HG03066 (cell line): ENCODE results near the gene HDAC4.
A peak's percentile ranks its signal among the peaks of the same experiment; 100 is the strongest.

Experiments
- ATAC-seq: cut with Tn5 transposase; IDR thresholded peaks from one replicate; pipeline ENCODE4 v1.9.1; 2021; ENCODE audit warnings: low read depth; ENCODE audit not compliant: unreplicated experiment

Gene HDAC4

DNA sequence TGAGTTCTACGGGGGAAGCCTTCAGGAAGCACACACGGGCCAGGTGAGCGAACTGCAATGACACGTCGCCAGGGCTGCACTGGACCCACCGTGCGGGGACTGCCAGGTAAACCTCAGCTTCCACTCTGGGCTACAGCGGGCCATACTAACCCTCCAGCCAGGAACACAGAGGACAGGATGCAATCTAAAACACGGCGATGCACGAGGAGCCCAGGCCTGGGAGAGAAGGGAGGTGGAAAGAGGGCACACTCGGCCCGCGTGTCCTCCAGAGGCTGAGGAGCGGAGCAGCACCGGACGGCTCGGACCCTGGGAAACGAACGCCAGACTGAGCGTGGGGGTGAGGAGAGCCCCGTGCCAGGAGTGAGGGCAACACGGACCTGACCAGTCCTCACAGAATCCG is 69.3 kb downstream of the HDAC4 start:
- ATAC-seq, result no peak

DNA sequence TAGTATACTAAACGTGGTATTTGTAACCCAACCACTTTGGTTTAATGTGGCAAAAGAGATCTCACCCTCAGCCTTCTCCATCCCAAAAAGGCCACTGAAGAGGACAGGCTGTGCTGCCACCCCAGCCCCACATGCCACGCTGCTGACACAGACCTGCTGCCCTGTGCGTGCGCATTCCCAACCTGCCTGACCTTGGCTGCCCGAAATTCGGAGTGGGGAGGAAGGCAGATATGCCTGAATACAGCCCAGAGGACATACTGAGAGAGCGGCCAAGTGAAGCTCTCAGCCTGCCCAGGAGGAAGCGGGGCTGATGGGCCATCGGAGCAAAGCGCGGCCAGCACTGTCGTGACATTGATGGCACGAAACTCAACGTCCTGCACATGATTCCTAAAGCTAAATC is 70.0 kb downstream of the HDAC4 start:
- ATAC-seq, result no peak

DNA sequence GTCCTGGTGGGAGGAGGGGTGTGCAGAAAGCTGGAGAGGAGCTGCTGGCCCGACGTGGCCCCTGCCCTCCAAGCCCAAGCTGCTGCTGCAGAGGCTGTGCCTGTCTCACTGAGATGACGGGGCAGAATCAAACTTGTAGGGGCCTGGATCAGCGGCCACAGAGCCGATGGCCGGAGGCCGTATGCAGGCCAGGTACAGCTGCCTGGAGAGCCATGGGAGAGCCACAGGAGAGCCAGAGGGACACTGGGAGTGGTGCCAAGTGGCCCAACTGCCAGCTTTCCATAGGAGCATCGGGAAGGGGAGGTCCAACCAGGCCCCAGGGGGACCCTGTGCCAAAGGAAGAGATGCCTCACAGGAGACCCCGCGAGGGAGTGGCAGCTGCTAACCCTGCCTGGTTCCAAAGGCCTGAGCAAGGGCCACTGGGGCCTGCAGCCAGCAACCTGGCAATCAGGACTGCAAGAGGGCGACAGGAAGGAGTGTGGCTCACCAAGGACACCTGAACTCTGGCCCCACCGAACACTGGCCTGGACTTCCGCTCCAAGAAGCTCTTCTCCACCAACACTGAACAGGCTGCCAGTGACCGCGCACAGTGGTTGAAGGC is 70.7 kb downstream of the HDAC4 start:
- ATAC-seq, result no peak

DNA sequence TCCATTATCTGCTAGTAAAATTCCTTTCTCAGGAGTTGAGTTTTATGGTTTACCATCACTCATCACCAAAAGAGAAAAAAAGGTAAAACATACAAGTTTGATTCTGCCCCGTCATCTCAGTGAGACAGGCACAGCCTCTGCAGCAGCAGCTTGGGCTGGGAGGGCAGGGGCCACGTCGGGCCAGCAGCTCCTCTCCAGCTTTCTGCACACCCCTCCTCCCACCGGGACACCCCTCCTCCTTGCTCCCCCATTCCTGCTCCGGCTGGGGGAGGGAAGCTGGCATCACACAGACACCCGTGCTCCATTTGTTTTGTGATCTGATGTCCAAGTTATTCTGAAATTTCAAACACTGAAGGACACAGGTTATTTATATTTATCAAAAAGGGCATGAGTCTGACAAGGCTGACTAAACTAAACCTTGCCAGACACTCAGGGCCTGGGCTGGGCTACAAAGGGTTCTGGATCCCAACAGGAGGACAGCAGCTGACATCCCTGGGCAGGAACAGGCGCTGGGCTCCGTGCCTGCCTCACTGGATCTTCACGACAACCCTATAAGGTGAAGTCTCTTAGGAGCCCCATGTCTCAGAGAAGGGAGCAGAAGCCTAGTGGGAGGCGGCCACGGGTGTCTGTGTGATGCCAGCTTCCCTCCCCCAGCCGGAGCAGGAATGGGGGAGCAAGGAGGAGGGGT is 71.4 kb downstream of the HDAC4 start:
- no peak for ATAC-seq

DNA sequence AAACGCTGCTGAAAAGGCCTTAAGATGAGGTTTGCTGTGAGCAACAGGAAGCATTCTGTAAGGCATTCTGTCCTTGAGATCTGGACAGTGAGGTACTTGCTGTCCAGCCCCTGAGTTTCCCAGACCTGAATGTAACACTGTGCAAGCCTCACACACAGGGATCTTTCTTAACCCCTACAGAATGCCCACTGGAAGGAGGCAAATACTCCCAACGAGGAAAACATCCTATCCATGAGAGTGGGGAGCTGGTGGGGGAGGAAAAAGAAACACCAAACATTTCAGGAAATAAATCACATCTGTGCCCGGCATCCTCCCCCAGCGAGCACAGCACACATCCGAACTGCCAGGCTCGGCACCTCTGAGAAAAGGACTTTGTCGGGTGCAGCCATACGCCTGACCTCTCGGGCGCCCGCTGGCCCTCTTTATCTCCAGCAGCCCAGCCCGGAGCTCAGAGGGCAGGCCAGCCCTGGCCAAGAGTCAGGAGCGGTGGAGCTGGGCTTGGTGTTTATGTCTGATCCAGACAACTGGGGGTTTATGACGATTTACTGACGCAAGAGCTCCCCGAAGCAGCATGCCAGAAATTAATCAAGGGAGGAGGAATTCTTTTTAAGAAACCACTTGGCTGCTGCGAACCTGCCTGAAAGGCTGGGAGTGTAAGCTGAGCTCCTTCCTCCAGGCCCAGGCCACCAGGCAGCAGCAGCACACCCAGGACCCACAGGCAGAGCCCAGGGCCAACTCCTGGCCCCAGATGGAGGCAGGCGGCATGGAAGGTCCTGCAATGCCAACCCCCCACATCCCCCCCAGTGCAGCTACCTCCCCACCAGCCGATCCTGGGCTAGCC is 72.2 kb downstream of the HDAC4 start:
- no peak for ATAC-seq

DNA sequence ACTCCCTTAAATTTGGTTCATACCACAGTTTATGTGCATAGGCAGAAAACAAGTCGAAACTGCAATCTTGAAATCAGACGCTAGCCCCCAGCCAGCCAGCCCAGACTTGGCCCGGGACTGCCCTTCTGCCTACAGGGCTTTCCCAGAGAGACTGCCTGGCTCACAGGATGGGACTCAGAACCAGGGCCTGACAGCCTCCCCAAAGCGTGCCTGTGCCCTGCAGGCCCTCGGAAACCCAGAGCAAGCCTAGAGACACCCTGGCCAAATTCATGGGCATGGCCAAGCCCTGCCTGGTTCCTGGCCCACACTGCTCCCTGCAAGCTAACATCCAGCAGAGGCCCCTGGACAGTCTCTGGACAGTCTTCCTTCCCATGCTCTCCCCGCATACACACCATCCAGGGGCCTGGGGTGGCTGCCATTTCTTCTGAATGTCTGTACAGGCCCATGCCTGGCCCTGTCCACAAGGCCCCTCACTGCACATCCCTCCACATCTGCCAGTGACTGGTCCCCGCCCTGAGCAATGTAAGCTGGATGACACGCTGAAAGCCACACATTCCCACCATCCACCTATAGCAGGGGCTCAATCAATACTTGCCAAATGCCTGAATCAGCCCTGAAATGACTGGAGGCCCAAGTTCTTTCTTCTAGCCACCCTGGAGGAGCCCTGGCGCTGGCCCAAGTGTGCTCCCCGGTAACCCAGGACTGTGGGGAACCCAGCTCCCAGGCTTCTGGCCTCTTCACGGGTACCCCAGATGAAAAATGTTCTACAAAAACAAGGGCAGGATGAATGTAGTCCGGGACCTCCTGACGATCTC is 73.1 kb downstream of the HDAC4 start:
- peak; percentile 34 for ATAC-seq

DNA sequence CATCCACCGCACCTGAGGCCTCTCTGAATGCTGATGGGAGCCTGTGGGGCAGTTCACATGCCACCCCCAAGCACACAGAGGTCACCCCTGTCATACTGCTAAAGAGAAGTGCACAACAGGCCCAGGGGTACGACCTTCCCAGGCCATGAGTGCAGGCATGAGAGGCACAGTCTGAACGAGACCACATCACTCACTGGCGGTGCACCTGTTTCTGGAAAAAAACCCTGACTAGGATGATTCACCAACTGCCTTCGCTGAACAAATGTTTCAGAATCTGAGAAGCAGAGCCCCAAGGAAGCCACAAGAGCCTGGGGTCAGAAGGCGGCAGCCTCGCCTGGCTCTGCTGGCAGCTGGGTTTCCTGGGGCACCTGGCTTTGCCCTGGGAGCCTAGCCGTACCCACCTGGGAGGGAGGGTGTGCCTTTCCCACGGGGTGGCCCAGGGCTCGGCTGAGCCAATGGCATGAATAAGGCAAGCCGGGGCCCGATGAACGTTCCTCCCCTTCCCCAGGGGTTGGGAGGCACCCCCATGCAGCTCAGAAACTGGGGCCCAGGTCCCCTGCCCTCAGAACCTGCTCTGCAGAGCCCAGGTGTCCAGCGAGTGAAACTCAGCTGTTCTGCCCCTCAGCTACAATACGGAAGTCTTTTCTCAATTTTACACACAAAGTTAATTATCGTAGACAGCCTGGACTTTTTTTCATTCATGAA is 73.8 kb downstream of the HDAC4 start:
- ATAC-seq, result peak; percentile 57

DNA sequence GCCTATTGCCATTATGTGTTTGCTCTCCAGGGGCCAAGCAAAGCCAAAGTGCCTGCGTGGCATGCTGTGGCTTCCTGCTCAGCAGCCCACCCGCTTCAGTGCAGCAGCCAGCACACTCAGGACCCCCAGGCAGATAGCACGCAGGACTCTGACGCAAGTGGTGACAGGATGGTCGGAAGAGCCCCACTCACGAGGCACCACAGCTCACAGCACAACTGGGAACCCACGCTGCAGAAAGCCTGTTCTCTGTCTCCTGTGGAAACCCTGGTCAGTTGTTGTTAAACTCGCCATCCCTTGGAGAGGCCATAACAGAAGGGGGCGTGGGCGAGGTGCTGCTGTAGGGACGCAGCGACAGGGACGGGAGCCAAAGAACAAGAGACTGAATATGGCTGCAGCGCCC is 76.4 kb downstream of the HDAC4 start:
- ATAC-seq, result no peak

DNA sequence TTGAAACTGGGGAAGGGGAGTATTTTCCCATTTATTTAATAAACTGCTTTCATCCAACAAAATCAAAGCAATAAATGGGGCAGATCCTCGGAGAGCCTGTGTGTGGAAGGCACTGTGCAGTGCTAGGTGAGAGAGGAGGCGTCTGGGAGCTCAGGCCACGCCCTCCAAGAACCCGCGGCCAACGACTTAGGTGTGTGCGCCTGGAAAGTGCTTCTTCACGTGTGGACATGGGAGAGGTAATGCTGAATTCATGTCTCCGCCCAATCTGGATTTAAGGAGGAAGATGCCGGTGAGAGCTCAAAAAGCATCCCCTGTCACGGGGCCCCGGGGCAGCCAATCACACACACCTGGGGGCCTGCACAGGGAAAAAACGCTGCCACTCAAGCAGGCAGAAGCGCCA is 77.4 kb downstream of the HDAC4 start:
- ATAC-seq, result no peak

DNA sequence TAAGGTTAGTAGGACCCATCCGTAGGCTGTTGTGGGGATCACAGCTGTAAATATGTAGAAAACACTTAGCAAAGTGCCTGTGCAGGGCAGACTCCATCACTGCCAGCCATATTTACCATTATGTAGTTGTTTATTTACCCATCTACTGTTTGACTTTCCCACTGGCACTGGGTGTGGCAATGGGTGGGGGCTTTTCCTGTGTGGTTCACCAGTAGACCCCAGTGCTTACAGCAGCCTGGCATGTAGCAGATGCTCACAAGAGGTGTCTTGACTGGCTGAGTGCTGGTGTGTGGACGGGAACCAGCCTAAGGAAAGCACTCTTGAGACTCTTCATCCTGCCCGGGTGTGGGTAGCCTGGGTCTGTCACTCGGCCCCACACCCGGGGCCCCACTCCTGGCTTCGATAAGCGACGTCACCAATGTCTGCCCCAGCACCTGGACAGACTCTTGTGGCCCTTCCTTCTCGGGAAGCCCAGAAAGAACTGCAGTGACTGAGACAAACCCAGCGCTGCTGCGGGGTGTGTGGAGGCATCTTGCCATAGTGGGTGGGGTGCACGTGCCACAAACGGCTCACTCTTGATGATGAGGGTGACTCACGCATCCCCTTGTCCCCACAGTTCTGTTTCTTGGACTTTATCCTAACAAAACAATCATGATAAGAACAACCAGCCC is 78.3 kb downstream of the HDAC4 start:
- no peak for ATAC-seq

DNA sequence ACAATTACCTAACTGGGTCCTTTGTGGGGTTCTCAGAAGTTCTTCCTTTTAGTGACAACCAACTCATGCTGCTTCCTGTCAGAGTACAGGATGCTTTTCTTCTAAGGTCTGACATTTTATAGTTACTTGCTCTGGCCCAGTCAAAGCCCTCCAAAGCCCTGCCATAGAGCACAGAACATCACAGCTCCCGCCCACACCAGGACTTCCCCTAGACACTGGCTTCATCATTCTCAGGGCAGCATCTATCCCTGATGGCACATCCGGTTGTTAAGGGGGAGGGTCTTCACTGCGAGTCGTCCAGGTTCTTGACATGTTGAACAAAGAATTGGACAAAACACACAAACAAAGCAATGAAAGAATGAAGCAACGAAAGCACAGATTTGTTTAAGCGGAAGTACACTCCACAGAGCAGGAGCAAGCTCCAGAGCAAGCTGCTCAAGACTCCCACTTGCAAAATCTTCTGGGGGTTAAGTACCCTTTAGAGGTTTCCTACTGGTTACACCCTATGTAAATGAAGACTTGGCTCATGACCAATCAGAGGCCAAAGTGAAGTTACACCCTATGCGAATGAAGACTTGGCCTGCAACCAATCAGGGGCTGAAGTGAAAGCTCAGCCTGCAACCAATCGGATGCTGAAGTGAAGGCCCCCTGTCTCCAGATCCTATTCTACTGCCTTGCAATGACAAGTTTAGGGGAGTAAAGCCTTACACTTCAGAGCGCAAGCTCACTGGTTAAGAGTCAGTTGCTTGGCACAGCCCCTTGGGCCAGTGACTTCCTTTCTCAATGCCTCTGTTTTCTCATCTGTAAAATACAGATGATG is 79.0 kb downstream of the HDAC4 start:
- no peak for ATAC-seq

DNA sequence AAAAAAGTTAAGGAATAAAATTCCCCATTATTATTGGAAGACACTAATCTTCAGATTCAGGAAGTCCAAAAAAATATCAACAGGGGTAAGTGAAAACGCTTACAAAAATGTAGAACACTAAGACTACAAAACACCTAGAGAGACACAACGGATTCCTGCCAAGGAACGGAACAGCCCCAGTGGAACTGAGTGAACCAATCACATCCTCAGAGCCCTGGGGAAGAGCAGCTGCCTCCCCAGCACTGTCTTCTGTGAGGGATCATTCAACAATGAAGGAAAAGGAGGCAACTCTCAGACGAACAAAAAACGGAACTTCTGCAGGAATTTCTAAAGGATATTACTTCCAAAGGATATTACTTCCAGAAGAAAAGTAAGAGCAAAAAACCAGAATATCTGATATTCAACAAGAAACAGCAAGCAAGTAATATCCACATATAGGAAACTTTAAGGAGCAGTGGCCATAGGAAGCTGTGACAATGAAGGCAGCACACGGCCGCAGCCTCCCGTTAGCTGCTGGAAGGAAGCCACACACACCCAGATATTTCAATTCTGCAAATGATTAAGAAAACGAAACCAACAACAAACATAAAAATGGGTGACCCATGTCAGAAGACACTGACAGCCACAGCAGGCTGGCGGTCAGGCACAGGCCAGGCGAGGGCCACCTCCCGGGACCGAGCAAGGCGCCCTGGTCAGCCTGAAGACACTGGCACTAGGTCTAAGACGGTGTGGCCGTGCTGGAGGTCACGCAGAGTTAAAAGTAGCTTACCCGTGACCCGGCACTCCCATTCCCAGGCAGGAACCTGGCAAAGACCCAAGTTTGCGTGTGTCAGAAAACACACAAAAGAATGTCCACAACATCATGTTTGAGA is 81.8 kb downstream of the HDAC4 start:
- ATAC-seq, result no peak

DNA sequence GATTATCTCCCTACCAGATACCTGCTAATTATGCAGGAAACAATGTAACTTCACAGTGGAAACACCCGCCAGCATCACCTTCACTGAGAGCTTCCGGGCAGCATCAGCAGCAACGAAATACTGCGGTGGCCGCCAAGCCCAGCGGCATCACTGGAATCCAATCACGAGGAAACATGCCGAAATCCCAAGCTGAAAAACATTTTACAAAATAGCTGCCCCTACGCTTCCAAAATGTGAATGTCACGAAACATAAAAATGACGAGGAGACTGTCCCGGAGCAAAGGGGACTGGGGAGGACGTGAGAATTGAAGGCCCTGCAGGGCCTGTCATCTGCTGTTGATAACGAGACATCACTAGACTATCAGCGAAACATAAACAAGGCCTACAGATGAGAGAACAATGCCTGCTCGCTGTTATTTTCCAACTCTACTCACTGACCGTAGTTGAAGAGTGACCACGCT is 82.6 kb downstream of the HDAC4 start:
- ATAC-seq, result no peak

DNA sequence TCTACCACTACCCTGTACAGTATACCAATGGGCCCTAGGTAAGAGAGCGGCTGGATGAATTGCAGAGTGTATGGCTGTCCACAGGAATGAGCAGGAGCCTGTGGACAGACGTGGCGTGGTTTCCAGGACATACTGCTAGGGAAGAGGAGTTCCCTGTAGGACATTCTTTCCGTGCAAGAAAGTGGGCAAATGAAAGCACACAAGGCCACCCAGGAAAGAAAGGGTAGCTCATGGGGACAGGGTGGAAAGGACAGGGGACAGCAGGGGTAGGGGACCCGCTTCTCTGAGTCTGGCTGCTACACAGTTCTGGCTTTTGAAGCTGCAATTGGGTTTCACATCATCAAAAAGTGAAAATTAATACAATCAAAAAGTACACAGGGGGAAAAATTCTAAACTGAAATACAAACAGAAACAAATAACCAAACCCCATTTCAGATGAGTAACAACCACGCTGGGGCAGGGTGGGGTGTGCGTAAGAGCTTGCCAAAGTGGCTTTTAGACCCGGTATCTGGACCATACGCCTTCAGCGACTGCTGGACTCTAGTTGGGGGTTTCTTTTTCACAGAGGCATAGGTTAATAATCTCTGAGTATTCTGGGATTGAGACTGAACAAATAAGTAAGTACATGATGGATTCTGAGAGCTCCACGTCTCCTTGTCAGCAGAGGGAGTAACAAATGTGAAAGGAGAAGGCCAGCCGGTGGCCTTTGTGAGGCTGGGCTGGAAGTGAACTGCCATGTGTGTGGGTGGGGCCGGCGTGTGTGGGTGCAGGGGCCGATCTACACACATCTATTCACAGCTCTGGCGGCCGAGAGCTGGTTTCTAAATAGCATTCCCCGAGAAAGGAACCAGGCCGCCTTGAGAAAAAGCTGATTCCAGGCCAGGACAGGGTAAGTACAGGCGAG is 84.0 kb downstream of the HDAC4 start:
- no peak for ATAC-seq

DNA sequence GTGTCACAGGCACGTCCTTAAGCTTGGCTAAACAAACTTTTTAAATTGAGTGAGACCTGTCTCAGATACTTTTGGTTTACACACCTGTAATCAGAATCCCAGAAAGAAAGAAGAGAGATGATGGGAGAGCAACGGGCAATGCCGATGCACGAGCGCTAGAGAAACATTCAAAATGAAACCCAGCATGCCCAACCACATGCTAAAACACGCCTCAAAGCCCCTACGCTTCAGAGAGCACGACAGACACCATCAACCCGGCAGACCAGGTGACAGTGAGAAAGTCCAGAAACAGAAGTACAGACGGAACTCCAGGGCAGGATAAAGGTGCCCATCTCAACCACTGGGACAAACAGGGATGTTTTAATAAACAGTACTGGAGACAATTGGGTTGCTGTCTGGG is 85.5 kb downstream of the HDAC4 start:
- ATAC-seq, result no peak

DNA sequence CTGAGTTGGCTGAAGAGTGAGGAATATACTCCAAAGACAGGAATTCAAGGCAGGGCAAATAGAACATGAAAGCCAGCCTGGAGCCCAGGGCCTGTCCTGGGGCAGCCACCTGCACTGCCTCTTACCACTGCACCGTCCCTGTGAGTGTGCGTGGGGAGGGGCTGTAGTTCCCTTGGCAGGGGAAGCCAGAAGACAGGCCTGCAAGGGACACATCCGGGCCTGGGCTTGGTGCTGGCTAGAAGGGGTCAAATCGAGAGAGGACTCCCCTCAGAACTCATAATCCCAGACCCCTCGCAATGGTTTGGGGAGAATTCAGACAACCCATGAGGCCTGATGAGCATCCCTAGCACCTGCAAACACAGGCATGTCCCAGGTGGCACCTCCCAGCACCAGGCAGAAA is 87.0 kb downstream of the HDAC4 start:
- no peak for ATAC-seq
